HEK293 (cell line): ENCODE results near the gene MTCH2.
A peak's percentile ranks its signal among the peaks of the same experiment; 100 is the strongest.

Experiments
- ELK4 ChIP-seq: IDR thresholded peaks from 2 replicates; pipeline ENCODE4 v1.6.1; 2011; ENCODE audit warnings: mild to moderate bottlenecking, low read depth, low read length, borderline replicate concordance
- HOXA7 ChIP-seq: sonication (generic); formaldehyde crosslinking; IDR thresholded peaks from 2 replicates; pipeline ENCODE4 v1.8.1; 2022; ENCODE audit warnings: missing genetic modification reagents, borderline replicate concordance
- MEIS1 ChIP-seq: sonication (generic); formaldehyde crosslinking; IDR thresholded peaks from 2 replicates; pipeline ENCODE4 v1.8.1; 2022; ENCODE audit warnings: missing genetic modification reagents, mild to moderate bottlenecking, borderline replicate concordance
- MYNN ChIP-seq: fragments of 450-650 bp; formaldehyde crosslinking; IDR thresholded peaks from 2 replicates; pipeline ENCODE4 v1.5.1; 2016; ENCODE audit warnings: missing biosample characterization, missing genetic modification characterization, borderline replicate concordance
- PATZ1 ChIP-seq: fragments of 450-650 bp; formaldehyde crosslinking; IDR thresholded peaks from 2 replicates; pipeline ENCODE4 v1.5.1; 2016; ENCODE audit warnings: missing biosample characterization, missing genetic modification characterization
- PRDM10 ChIP-seq: fragments of 450-650 bp; formaldehyde crosslinking; IDR thresholded peaks from 2 replicates; pipeline ENCODE4 v1.5.1; 2016; ENCODE audit warnings: missing biosample characterization, missing genetic modification characterization
- PRDM2 ChIP-seq: fragments of 450-650 bp; formaldehyde crosslinking; IDR thresholded peaks from 2 replicates; pipeline ENCODE4 v1.5.1; 2016; ENCODE audit warnings: missing biosample characterization, missing genetic modification characterization, borderline replicate concordance
- REPIN1 ChIP-seq: fragments of 450-650 bp; formaldehyde crosslinking; IDR thresholded peaks from 2 replicates; pipeline ENCODE4 v1.5.1; 2017; ENCODE audit warnings: missing biosample characterization, missing genetic modification characterization, low read depth
- ZBTB8A ChIP-seq: fragments of 450-650 bp; formaldehyde crosslinking; IDR thresholded peaks from 2 replicates; pipeline ENCODE4 v1.5.1; 2016; ENCODE audit warnings: missing biosample characterization, missing genetic modification characterization
- ZNF157 ChIP-seq: fragments of 450-650 bp; formaldehyde crosslinking; IDR thresholded peaks from 2 replicates; pipeline ENCODE4 v1.5.1; 2016; ENCODE audit warnings: missing biosample characterization, missing genetic modification characterization
- ZNF239 ChIP-seq: fragments of 450-650 bp; formaldehyde crosslinking; IDR thresholded peaks from 2 replicates; pipeline ENCODE4 v1.5.1; 2016; ENCODE audit warnings: missing biosample characterization, missing genetic modification characterization
- ZNF248 ChIP-seq: fragments of 450-650 bp; formaldehyde crosslinking; IDR thresholded peaks from 2 replicates; pipeline ENCODE4 v1.5.1; 2017; ENCODE audit warnings: missing biosample characterization, missing genetic modification characterization
- ZNF266 ChIP-seq: fragments of 450-650 bp; formaldehyde crosslinking; IDR thresholded peaks from 2 replicates; pipeline ENCODE4 v1.5.1; 2016; ENCODE audit warnings: missing biosample characterization, missing genetic modification characterization, low read depth
- ZNF335 ChIP-seq: fragments of 450-650 bp; formaldehyde crosslinking; conservative IDR thresholded peaks from 2 replicates; pipeline ENCODE4 v1.5.1; 2016; ENCODE audit warnings: missing biosample characterization, missing genetic modification characterization
- ZNF433 ChIP-seq: fragments of 450-650 bp; formaldehyde crosslinking; IDR thresholded peaks from 2 replicates; pipeline ENCODE4 v1.5.1; 2016; ENCODE audit warnings: missing biosample characterization, missing genetic modification characterization, low read depth
- ZNF513 ChIP-seq: fragments of 450-650 bp; IDR thresholded peaks from 2 replicates; pipeline ENCODE4 v1.5.1; 2018; ENCODE audit warnings: missing biosample characterization, missing genetic modification characterization
- ZNF558 ChIP-seq: fragments of 450-650 bp; formaldehyde crosslinking; IDR thresholded peaks from 2 replicates; pipeline ENCODE4 v1.5.1; 2016; ENCODE audit warnings: missing biosample characterization, missing genetic modification characterization
- ZNF571 ChIP-seq: fragments of 450-650 bp; formaldehyde crosslinking; IDR thresholded peaks from 2 replicates; pipeline ENCODE4 v1.5.0; 2017; ENCODE audit warnings: missing biosample characterization, missing genetic modification characterization
- ZNF701 ChIP-seq: fragments of 450-650 bp; formaldehyde crosslinking; IDR thresholded peaks from 2 replicates; pipeline ENCODE4 v1.5.1; 2016; ENCODE audit warnings: missing biosample characterization, missing genetic modification characterization
- ZNF777 ChIP-seq: fragments of 450-650 bp; formaldehyde crosslinking; IDR thresholded peaks from 2 replicates; pipeline ENCODE4 v1.5.1; 2017; ENCODE audit warnings: missing biosample characterization, missing genetic modification characterization, borderline replicate concordance
- ZNF785 ChIP-seq: fragments of 450-650 bp; formaldehyde crosslinking; IDR thresholded peaks from 2 replicates; pipeline ENCODE4 v1.5.1; 2016; ENCODE audit warnings: missing biosample characterization, missing genetic modification characterization
- ZNF791 ChIP-seq: fragments of 450-650 bp; formaldehyde crosslinking; IDR thresholded peaks from 2 replicates; pipeline ENCODE4 v1.5.1; 2016; ENCODE audit warnings: missing biosample characterization, missing genetic modification characterization
- ZNF837 ChIP-seq: fragments of 450-650 bp; formaldehyde crosslinking; IDR thresholded peaks from 2 replicates; pipeline ENCODE4 v1.5.1; 2016; ENCODE audit warnings: missing biosample characterization, missing genetic modification characterization
- ZSCAN4 ChIP-seq: fragments of 450-650 bp; formaldehyde crosslinking; IDR thresholded peaks from 2 replicates; pipeline ENCODE4 v1.5.1; 2017; ENCODE audit warnings: missing biosample characterization, missing genetic modification characterization

The MTCH2 gene

GRCh38 chr11:47642099-47642855, at the start of gene MTCH2 (continued):
- TF ChIP-seq ZNF239 (tag by site-specific recombination) (no peak), ZNF571 (tag by site-specific recombination) (no peak), REPIN1 (tag by site-specific recombination) (no peak), ZNF785 (tag by site-specific recombination) (no peak), ZNF335 (peak; percentile 98), HOXA7 (CRISPR knock-in tag) (no peak), ZSCAN4 (tag by site-specific recombination) (no peak), ZNF513 (tag by site-specific recombination) (no peak), MYNN (tag by site-specific recombination) (no peak), ELK4 (no peak), ZNF791 (tag by site-specific recombination) (no peak), ZNF266 (tag by site-specific recombination) (no peak), ZNF433 (tag by site-specific recombination) (no peak), ZNF701 (no peak), ZNF837 (tag by site-specific recombination) (no peak), ZNF157 (no peak), ZNF248 (tag by site-specific recombination) (no peak), ZBTB8A (tag by site-specific recombination) (peak; percentile 81), ZNF777 (tag by site-specific recombination) (no peak; the same call in 1 of the 2 replicates), ZNF558 (tag by site-specific recombination) (no peak), PRDM10 (tag by site-specific recombination) (peak; percentile 88), PRDM2 (no peak), PATZ1 (peak; percentile 51; the same call in 1 of the 2 replicates), MEIS1 (CRISPR knock-in tag) (no peak)
